NB4 (cell line): ENCODE results near the gene FAS.

Experiments used
- DNase-seq: peaks from one replicate; pipeline ENCODE4 v3.0.0; 2010; ENCODE audit warnings: low read depth
- H3K4me3 ChIP-seq: one replicate; pipeline ENCODE4 v1.5.1; 2011; ENCODE audit warnings: mild to moderate bottlenecking, low read depth, low read length, moderate library complexity
- CTCF ChIP-seq: IDR thresholded peaks from one replicate; pipeline ENCODE4 v1.5.1; 2012; ENCODE audit warnings: low read depth, low read length
- MAX ChIP-seq: IDR thresholded peaks from 2 replicates; pipeline ENCODE4 v1.6.1; 2011; ENCODE audit warnings: low read depth, low read length
- MYC ChIP-seq: IDR thresholded peaks from 2 replicates; pipeline ENCODE4 v1.6.1; 2011; ENCODE audit warnings: low read depth, low read length
- POLR2A ChIP-seq: IDR thresholded peaks from 2 replicates; pipeline ENCODE4 v1.6.1; 2011; ENCODE audit warnings: mild to moderate bottlenecking; ENCODE audit not compliant: insufficient read length; ENCODE audit errors: extremely low read depth

Gene FAS

GRCh38 chr10:88958721-88959120, 31.9 kb upstream of the FAS start:
- TF ChIP-seq MYC (no peak), POLR2A (no peak), MAX (no peak), CTCF (no peak)
- DNase-seq = no peak
- H3K4me3 ChIP-seq = no peak overlapping the region

- DNase-seq = no peak
- no peak overlapping the region for H3K4me3 ChIP-seq
- no peak for TF ChIP-seq MYC
- no peak for TF ChIP-seq CTCF
- TF ChIP-seq MAX = no peak
- no peak for TF ChIP-seq POLR2A
These were observed 29.8 kb upstream of the FAS start for GRCh38 chr10:88960802-88961201.

GRCh38 chr10:88961266-88961665, 29.3 kb upstream of the FAS start:
- TF ChIP-seq MYC (no peak), MAX (no peak), POLR2A (no peak), CTCF (no peak)
- H3K4me3 ChIP-seq = no peak overlapping the region
- no peak for DNase-seq

- TF ChIP-seq MYC (no peak), CTCF (no peak), MAX (no peak), POLR2A (no peak)
- DNase-seq = peak; percentile 11
- no peak overlapping the region for H3K4me3 ChIP-seq
These were observed 28.3 kb upstream of the FAS start for GRCh38 chr10:88962336-88962735.

- TF ChIP-seq CTCF (no peak), POLR2A (no peak), MYC (no peak), MAX (no peak)
- DNase-seq = no peak
- H3K4me3 ChIP-seq = no peak overlapping the region
These were observed 27.3 kb upstream of the FAS start for GRCh38 chr10:88963318-88963717.

- TF ChIP-seq MYC = no peak
- no peak for TF ChIP-seq CTCF
- TF ChIP-seq MAX = no peak
- TF ChIP-seq POLR2A = no peak
- no peak overlapping the region for H3K4me3 ChIP-seq
- no peak for DNase-seq
These were observed 26.2 kb upstream of the FAS start for GRCh38 chr10:88964360-88964759.
